MM.1S (cell line): ENCODE data around the gene NAP1L3.

Source experiments
- DNase-seq: peaks from one replicate; pipeline ENCODE4 v3.0.0-alpha.2; 2015
- H2AFZ ChIP-seq: fragments of 300-600 bp; sonication (generic); 2 replicates; pipeline ENCODE4 v1.6.0; 2016; ENCODE audit warnings: antibody characterized with exemption, low read length
- H3F3A ChIP-seq: fragments of 300-600 bp; sonication (generic); 2 replicates; pipeline ENCODE4 v1.6.1; 2016; ENCODE audit warnings: mild to moderate bottlenecking, antibody characterized with exemption, low read length, moderate library complexity, mixed read lengths; ENCODE audit not compliant: insufficient read depth
- H3K27ac ChIP-seq: fragments of 300-600 bp; sonication (generic); 2 replicates; pipeline ENCODE4 v1.5.1; 2016; ENCODE audit warnings: mild to moderate bottlenecking, low read length
- H3K27me3 ChIP-seq: fragments of 300-600 bp; sonication (generic); replicated peaks from 2 replicates; pipeline ENCODE4 v1.6.0; 2016; ENCODE audit warnings: low read length; ENCODE audit not compliant: insufficient read depth
- H3K36me3 ChIP-seq: fragments of 300-600 bp; sonication (generic); replicated peaks from 2 replicates; pipeline ENCODE4 v1.6.1; 2016; ENCODE audit warnings: mild to moderate bottlenecking, low read length, mixed read lengths; ENCODE audit not compliant: insufficient read depth
- H3K4me1 ChIP-seq: fragments of 300-600 bp; sonication (generic); 2 replicates; pipeline ENCODE4 v1.6.1; 2016; ENCODE audit warnings: low read length, mixed read lengths
- H3K4me2 ChIP-seq: fragments of 300-600 bp; sonication (generic); 2 replicates; pipeline ENCODE4 v1.6.0; 2016; ENCODE audit warnings: low read depth, low read length
- H3K4me3 ChIP-seq: fragments of 300-600 bp; sonication (generic); 2 replicates; pipeline ENCODE4 v1.5.1; 2016; ENCODE audit warnings: low read length, mixed read lengths
- H3K79me2 ChIP-seq: fragments of 300-600 bp; sonication (generic); 2 replicates; pipeline ENCODE4 v1.6.1; 2016; ENCODE audit warnings: mixed run types, low read length, mixed read lengths
- H3K9ac ChIP-seq: fragments of 300-600 bp; sonication (generic); 2 replicates; pipeline ENCODE4 v1.6.1; 2016; ENCODE audit warnings: low read length, mixed read lengths
- H3K9me2 ChIP-seq: fragments of 300-600 bp; sonication (generic); replicated peaks from 2 replicates; pipeline ENCODE4 v1.6.1; 2016; ENCODE audit warnings: mild to moderate bottlenecking, low read length, mixed read lengths; ENCODE audit not compliant: insufficient read depth
- H3K9me3 ChIP-seq: fragments of 300-600 bp; sonication (generic); replicated peaks from 2 replicates; pipeline ENCODE4 v1.6.1; 2016; ENCODE audit warnings: mild to moderate bottlenecking, low read length, mixed read lengths; ENCODE audit not compliant: insufficient read depth
- H4K20me1 ChIP-seq: fragments of 300-600 bp; sonication (generic); 2 replicates; pipeline ENCODE4 v1.6.1; 2016; ENCODE audit warnings: mild to moderate bottlenecking, low read length, moderate library complexity, mixed read lengths; ENCODE audit not compliant: insufficient read depth
- EZH2 ChIP-seq: fragments of 300-600 bp; sonication (generic); optimal IDR thresholded peaks from 2 replicates; pipeline ENCODE3; 2017; ENCODE audit warnings: low read depth, mild to moderate bottlenecking, antibody characterized with exemption, low read length, mixed read lengths
- EZH2phosphoT487 ChIP-seq: fragments of 300-600 bp; sonication (generic); IDR thresholded peaks from 2 replicates; pipeline ENCODE4 v1.6.1; 2018; ENCODE audit warnings: antibody characterized with exemption, low read length
- TF ChIP-seq, protein P1 (sequence below): fragments of 300-600 bp; sonication (generic); IDR thresholded peaks from 2 replicates; pipeline ENCODE4 v1.5.1; 2016; ENCODE audit warnings: antibody characterized with exemption, low read length, mixed read lengths

NAP1L3 gene

GRCh38 chrX:93695981-93696380 lies 22.6 kb upstream of the NAP1L3 start:
- no peaks in the 10 kb centered on the region for H4K20me1 ChIP-seq
- no peak for DNase-seq
- H3K36me3 ChIP-seq = no peaks in the 10 kb centered on the region
- no peak overlapping the region for H3K27ac ChIP-seq
- H3K9me2 ChIP-seq = no peaks in the 10 kb centered on the region
- TF ChIP-seq, protein P1, sequence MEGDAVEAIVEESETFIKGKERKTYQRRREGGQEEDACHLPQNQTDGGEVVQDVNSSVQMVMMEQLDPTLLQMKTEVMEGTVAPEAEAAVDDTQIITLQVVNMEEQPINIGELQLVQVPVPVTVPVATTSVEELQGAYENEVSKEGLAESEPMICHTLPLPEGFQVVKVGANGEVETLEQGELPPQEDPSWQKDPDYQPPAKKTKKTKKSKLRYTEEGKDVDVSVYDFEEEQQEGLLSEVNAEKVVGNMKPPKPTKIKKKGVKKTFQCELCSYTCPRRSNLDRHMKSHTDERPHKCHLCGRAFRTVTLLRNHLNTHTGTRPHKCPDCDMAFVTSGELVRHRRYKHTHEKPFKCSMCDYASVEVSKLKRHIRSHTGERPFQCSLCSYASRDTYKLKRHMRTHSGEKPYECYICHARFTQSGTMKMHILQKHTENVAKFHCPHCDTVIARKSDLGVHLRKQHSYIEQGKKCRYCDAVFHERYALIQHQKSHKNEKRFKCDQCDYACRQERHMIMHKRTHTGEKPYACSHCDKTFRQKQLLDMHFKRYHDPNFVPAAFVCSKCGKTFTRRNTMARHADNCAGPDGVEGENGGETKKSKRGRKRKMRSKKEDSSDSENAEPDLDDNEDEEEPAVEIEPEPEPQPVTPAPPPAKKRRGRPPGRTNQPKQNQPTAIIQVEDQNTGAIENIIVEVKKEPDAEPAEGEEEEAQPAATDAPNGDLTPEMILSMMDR = no peak
- TF ChIP-seq EZH2 (no peak), EZH2phosphoT487 (no peak)
- no peak overlapping the region for H3K4me2 ChIP-seq
- no peaks in the 10 kb centered on the region for H3F3A ChIP-seq
- no peaks in the 10 kb centered on the region for H3K27me3 ChIP-seq
- no peak overlapping the region for H2AFZ ChIP-seq
- H3K4me3 ChIP-seq = no peak overlapping the region
- H3K9me3 ChIP-seq = no peaks in the 10 kb centered on the region; the same call in 1 of the 2 replicates
- no peaks in the 10 kb centered on the region for H3K79me2 ChIP-seq
- no peak overlapping the region for H3K9ac ChIP-seq
- H3K4me1 ChIP-seq = no peaks in the 10 kb centered on the region

DNA sequence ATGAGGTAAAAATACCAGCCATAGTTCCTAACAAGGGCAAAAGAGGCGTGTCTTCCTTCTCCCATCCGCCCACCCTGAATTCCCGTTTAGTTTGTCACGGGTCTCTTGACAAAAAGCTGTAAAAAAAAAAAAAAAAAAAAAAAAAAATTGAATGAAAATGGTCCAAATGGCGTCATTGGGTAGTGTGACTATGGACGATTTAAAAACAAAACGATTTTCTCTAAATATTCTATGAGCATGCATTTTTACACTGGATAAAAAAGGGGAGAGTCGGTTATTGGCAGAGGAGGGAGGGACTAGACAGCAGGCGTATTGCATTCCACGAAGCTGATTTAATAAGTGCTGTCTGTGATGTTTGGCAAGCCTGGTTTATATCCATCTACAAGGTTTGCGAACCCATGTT lies 492 bp upstream of the NAP1L3 start, which contains the start of gene FAM133A:
TSS of gene FAM133A (plus strand) at position 338 of the 403 bp plus-strand sequence. CDS start 35,214 bp downstream, outside the sequence.
- TF ChIP-seq, protein P1 = no peak
- TF ChIP-seq EZH2 = no peak
- no peak for TF ChIP-seq EZH2phosphoT487

GRCh38 chrX:93660575-93660974 lies 12.8 kb downstream of the NAP1L3 start:
- Histone ChIP-seq H3K27ac (no peak overlapping the region), H3K4me1 (no peaks in the 10 kb centered on the region), H3K9me2 (no peaks in the 10 kb centered on the region), H2AFZ (no peak overlapping the region), H3K27me3 (no peaks in the 10 kb centered on the region), H3K4me3 (no peak overlapping the region), H3K9me3 (no peaks in the 10 kb centered on the region), H3K79me2 (no peaks in the 10 kb centered on the region), H3F3A (no peaks in the 10 kb centered on the region), H3K36me3 (no peaks in the 10 kb centered on the region), H4K20me1 (no peaks in the 10 kb centered on the region), H3K4me2 (no peak overlapping the region), H3K9ac (no peak overlapping the region)
- no peak for TF ChIP-seq EZH2phosphoT487
- no peak for TF ChIP-seq EZH2
- TF ChIP-seq, protein P1 = no peak
- DNase-seq = no peak

More for the DNA sequence above, 492 bp upstream of the NAP1L3 start, which contains the start of gene FAM133A:
- H3F3A ChIP-seq = no peaks in the 10 kb centered on the region
- no peaks in the 10 kb centered on the region for H3K79me2 ChIP-seq
- no peaks in the 10 kb centered on the region for H3K9me3 ChIP-seq
- H3K4me3 ChIP-seq = peak within 1 kb of the TSS; percentile 79
- no peaks in the 10 kb centered on the region for H3K4me1 ChIP-seq
- H2AFZ ChIP-seq = peak within 1 kb of the TSS; percentile 96
- H3K27me3 ChIP-seq = no peaks in the 10 kb centered on the region
- no peaks in the 10 kb centered on the region for H4K20me1 ChIP-seq
- H3K9ac ChIP-seq = peak within 1 kb of the TSS; percentile 37; the same call in 1 of the 2 replicates
- DNase-seq = peak; percentile 9
- no peaks in the 10 kb centered on the region for H3K9me2 ChIP-seq
- H3K27ac ChIP-seq = peak within 1 kb of the TSS; percentile 32; the same call in 1 of the 2 replicates
- peak within 1 kb of the TSS; percentile 67 for H3K4me2 ChIP-seq
- H3K36me3 ChIP-seq = no peaks in the 10 kb centered on the region
